Astrocyte (in vitro differentiated cells and primary cell): ENCODE measurements around the gene LRRC4C. TPM values are rescaled to one million over a fixed set of nuclear protein-coding genes. Genes with fewer than 3 reads are reported as not detected.

ENCODE experiments used
- DNase-seq: peaks from one replicate; pipeline ENCODE4 v3.0.0-alpha.2; 2010; ENCODE audit warnings: low read depth
- FAIRE-seq: peaks from 2 replicates; lab custom pipeline; 2011; peaks lifted over from hg19 to GRCh38; lab: Jason Lieb, UNC
- H2AFZ ChIP-seq: 2 replicates; pipeline ENCODE4 v1.6.0; 2012; ENCODE audit warnings: low read depth, low read length, inconsistent platforms
- H3K27ac ChIP-seq: 2 replicates; pipeline ENCODE4 v1.5.1; 2011; ENCODE audit warnings: low read depth, low read length, inconsistent platforms
- H3K27me3 ChIP-seq: 2 replicates; pipeline ENCODE4 v1.6.0; 2011; ENCODE audit warnings: low read length, inconsistent platforms; ENCODE audit not compliant: insufficient read depth
- H3K36me3 ChIP-seq: 2 replicates; pipeline ENCODE4 v1.5.1; 2011; ENCODE audit warnings: low read length, inconsistent platforms; ENCODE audit not compliant: insufficient read depth
- H3K4me1 ChIP-seq: 2 replicates; pipeline ENCODE4 v1.5.1; 2011; ENCODE audit warnings: low read length, inconsistent platforms; ENCODE audit not compliant: insufficient read depth
- H3K4me2 ChIP-seq: 2 replicates; pipeline ENCODE4 v1.6.0; 2012; ENCODE audit warnings: low read length, inconsistent platforms
- H3K4me3 ChIP-seq: 2 replicates; pipeline ENCODE4 v1.5.1; 2011; ENCODE audit warnings: low read depth, mild to moderate bottlenecking, low read length, inconsistent platforms; ENCODE audit not compliant: insufficient read depth
- H3K79me2 ChIP-seq: 2 replicates; pipeline ENCODE4 v1.6.0; 2012; ENCODE audit warnings: mild to moderate bottlenecking, low read length, inconsistent platforms; ENCODE audit not compliant: insufficient read depth
- H3K9ac ChIP-seq: 2 replicates; pipeline ENCODE4 v1.6.0; 2012; ENCODE audit warnings: mild to moderate bottlenecking, low read length, inconsistent platforms
- H3K9me3 ChIP-seq: 2 replicates; pipeline ENCODE4 v1.5.1; 2012; ENCODE audit warnings: low read depth, mild to moderate bottlenecking, low read length, inconsistent platforms; ENCODE audit not compliant: insufficient read depth
- H4K20me1 ChIP-seq: 2 replicates; pipeline ENCODE4 v1.6.0; 2012; ENCODE audit warnings: low read length, inconsistent platforms; ENCODE audit not compliant: insufficient read depth
- H3K27ac Mint-ChIP-seq: one replicate; pipeline ENCODE4 v1.8.0; 2021; ENCODE audit warnings: mild to moderate bottlenecking, mixed read lengths; ENCODE audit not compliant: unreplicated experiment
- H3K27me3 Mint-ChIP-seq: one replicate; pipeline ENCODE4 v1.8.0; 2021; ENCODE audit warnings: low read depth, mixed read lengths; ENCODE audit not compliant: unreplicated experiment
- H3K36me3 Mint-ChIP-seq: one replicate; pipeline ENCODE4 v1.8.0; 2021; ENCODE audit warnings: low read depth, mixed read lengths; ENCODE audit not compliant: unreplicated experiment
- H3K4me1 Mint-ChIP-seq: one replicate; pipeline ENCODE4 v1.8.0; 2021; ENCODE audit warnings: low read depth, mixed read lengths; ENCODE audit not compliant: unreplicated experiment
- H3K4me3 Mint-ChIP-seq: one replicate; pipeline ENCODE4 v1.8.0; 2021; ENCODE audit warnings: mild to moderate bottlenecking, moderate library complexity, mixed read lengths; ENCODE audit not compliant: unreplicated experiment
- H3K9me3 Mint-ChIP-seq: one replicate; pipeline ENCODE4 v1.8.0; 2021; ENCODE audit warnings: mild to moderate bottlenecking, mixed read lengths; ENCODE audit not compliant: unreplicated experiment
- CTCF ChIP-seq: IDR thresholded peaks from 2 replicates; pipeline ENCODE4 v1.5.1; 2011; ENCODE audit warnings: low read depth, mild to moderate bottlenecking, inconsistent platforms, low read length, moderate library complexity; ENCODE audit not compliant: insufficient read depth
- EZH2 ChIP-seq: IDR thresholded peaks from 2 replicates; pipeline ENCODE4 v1.6.1; 2012; ENCODE audit warnings: mild to moderate bottlenecking, low read length, inconsistent platforms; ENCODE audit not compliant: insufficient read depth
- total RNA-seq: library from RNA; stranded (reverse); gene quantifications from 2 replicates; pipeline ENCODE4 v1.2.1, GENCODE V29; 2021

LRRC4C gene
- total RNA-seq, 1 donor from 2014 or later, result 9.0 TPM

GRCh38 chr11:41307296-41308080, 152.0 kb downstream of the LRRC4C start:
- Histone ChIP-seq H3K36me3 (no peaks in the 10 kb centered on the region), H3K9ac (no peak overlapping the region), H3K9me3 (no peaks in the 10 kb centered on the region), H3K4me1 (peaks cover 8% of the 10 kb centered on the region), H3K27me3 (no peaks in the 10 kb centered on the region), H3K79me2 (no peaks in the 10 kb centered on the region), H2AFZ (no peak overlapping the region), H3K4me2 (no peak overlapping the region), H3K4me3 (no peak overlapping the region), H3K27ac (no peak overlapping the region), H4K20me1 (no peaks in the 10 kb centered on the region)
- FAIRE-seq (no peak), DNase-seq (no peak)
- H3K9me3 Mint-ChIP-seq, result peaks cover 2% of the 10 kb centered on the region
- peak overlapping the region; percentile 28 for H3K27ac Mint-ChIP-seq
- H3K27me3 Mint-ChIP-seq, result no peaks in the 10 kb centered on the region
- TF ChIP-seq CTCF, result no peak
- TF ChIP-seq EZH2, result no peak
- H3K4me1 Mint-ChIP-seq, result peaks cover 23% of the 10 kb centered on the region
- H3K36me3 Mint-ChIP-seq, result no peaks in the 10 kb centered on the region
- H3K4me3 Mint-ChIP-seq, result no peak overlapping the region

GRCh38 chr11:41306431-41306830, 153.0 kb downstream of the LRRC4C start:
- DNase-seq (peak; percentile 79), FAIRE-seq (no peak)
- Histone ChIP-seq H4K20me1 (no peaks in the 10 kb centered on the region), H3K79me2 (no peaks in the 10 kb centered on the region), H3K36me3 (no peaks in the 10 kb centered on the region), H3K9ac (no peak overlapping the region), H3K27ac (peak overlapping the region; percentile 21), H3K4me3 (no peak overlapping the region), H2AFZ (no peak overlapping the region), H3K27me3 (no peaks in the 10 kb centered on the region), H3K4me1 (peaks cover 10% of the 10 kb centered on the region), H3K4me2 (peak overlapping the region; percentile 35), H3K9me3 (no peaks in the 10 kb centered on the region)
- H3K4me1 Mint-ChIP-seq, result peaks cover 26% of the 10 kb centered on the region
- peak overlapping the region; percentile 13 for H3K27ac Mint-ChIP-seq
- no peak for TF ChIP-seq CTCF
- TF ChIP-seq EZH2, result no peak
- H3K4me3 Mint-ChIP-seq, result no peak overlapping the region
- peaks cover 2% of the 10 kb centered on the region for H3K9me3 Mint-ChIP-seq
- H3K27me3 Mint-ChIP-seq, result no peaks in the 10 kb centered on the region
- H3K36me3 Mint-ChIP-seq, result no peaks in the 10 kb centered on the region

GRCh38 chr11:41301023-41301422, 158.4 kb downstream of the LRRC4C start:
- Mint-ChIP-seq H3K27me3 (no peaks in the 10 kb centered on the region), H3K4me3 (no peak overlapping the region), H3K36me3 (no peaks in the 10 kb centered on the region), H3K9me3 (no peaks in the 10 kb centered on the region), H3K27ac (no peak overlapping the region), H3K4me1 (peaks cover 14% of the 10 kb centered on the region)
- Histone ChIP-seq H3K9ac (no peak overlapping the region), H2AFZ (no peak overlapping the region), H3K9me3 (no peaks in the 10 kb centered on the region), H3K27ac (peak overlapping the region; percentile 22), H3K27me3 (no peaks in the 10 kb centered on the region), H3K36me3 (no peaks in the 10 kb centered on the region), H3K4me3 (no peak overlapping the region), H3K4me2 (peak overlapping the region; percentile 14), H3K79me2 (no peaks in the 10 kb centered on the region), H3K4me1 (peaks cover 12% of the 10 kb centered on the region), H4K20me1 (no peaks in the 10 kb centered on the region)
- FAIRE-seq (no peak), DNase-seq (peak; percentile 81)
- TF ChIP-seq CTCF (no peak), EZH2 (no peak)
